ENCODE results near the gene TIGD7. TPM values are rescaled to one million over a fixed set of nuclear protein-coding genes. Genes with fewer than 3 reads are reported as not detected.

Gene TIGD7
- 1 to 10 TPM; 5.1 to 5.2 TPM for total RNA-seq
- 4.9 TPM for polyA plus RNA-seq

GRCh38 chr16:3305109-3306068, at the start of gene TIGD7, which contains the start of gene ZNF75A:
Gene TIGD7, minus strand, starts transcription at chr16:3305430. Its CDS starts 4,816 bp downstream, at chr16:3300614.
Gene ZNF75A, plus strand, starts transcription at chr16:3305497. Its CDS starts 2,932 bp downstream, at chr16:3308429.
- Histone ChIP-seq H3K4me3 (ENCODE audit: low read length) (peak within 1 kb of the TSS; percentile 72), H3K36me3 (ENCODE audit: insufficient read depth, low read length) (peaks cover 14% of the 10 kb centered on the region), H3K9me3 (ENCODE audit: low read length) (peaks cover 20% of the 10 kb centered on the region), H3K4me1 (ENCODE audit: insufficient read depth, low read length) (peaks cover 18% of the 10 kb centered on the region), H3K27ac (ENCODE audit: low read depth, low read length) (peak within 1 kb of the TSS; percentile 82), H3K27me3 (ENCODE audit: insufficient read depth, low read length, poor library complexity, severe bottlenecking) (no peaks in the 10 kb centered on the region)
- Mint-ChIP-seq H3K4me1 (peaks cover 16 to 38% (median 24%) of the 10 kb centered on the region in 3 donors), H3K27ac (peak within 1 kb of the TSS; percentile 63 to 90 (median 86)), H3K9me3 (peaks cover 17 to 53% (median 47%) of the 10 kb centered on the region in 5 donors), H3K36me3 (peaks cover 21 to 58% (median 50%) of the 10 kb centered on the region in 3 donors), H3K4me3 (peak within 1 kb of the TSS; percentile 79 to 93 (median 85)), H3K27me3 (no peaks in the 10 kb centered on the region)
- POLR2A ChIA-PET = interaction anchor here (0.6 to 3.0 kb wide), 10 partner anchors 11 to 455 kb away, joined by 3 to 21 read pairs (median 4); partner anchors contain the start of genes CLUAP1, ZNF174, ZNF263 and ZSCAN32
- DNase-seq = peak; percentile 68 to 90 (median 83)
- CTCF ChIA-PET = interaction anchor here (0.9 to 1.8 kb wide), 5 partner anchors 12 to 95 kb away, joined by 3 to 6 read pairs (median 3); partner anchors contain the start of genes ZNF174, ZNF263 and ZSCAN32

- no peaks in the 10 kb centered on the region for H3K27me3 ChIP-seq (ENCODE audit: insufficient read depth, low read length, poor library complexity, severe bottlenecking)
- no peak for DNase-seq
- ChIA-PET CTCF (no interaction called here), POLR2A (no interaction called here)
- H3K4me1 ChIP-seq (ENCODE audit: insufficient read depth, low read length) = no peaks in the 10 kb centered on the region
- peaks cover 2 to 4% (median 4%) of the 10 kb centered on the region in 3 donors for H3K4me1 Mint-ChIP-seq
- H3K27me3 Mint-ChIP-seq = peaks cover 0 to 3% of the 10 kb centered on the region in 2 donors
- H3K9me3 Mint-ChIP-seq = peaks cover 0 to 2% (median 0%) of the 10 kb centered on the region in 5 donors
- H3K9me3 ChIP-seq (ENCODE audit: low read length) = no peaks in the 10 kb centered on the region
- peaks cover 0 to 4% (median 0%) of the 10 kb centered on the region in 3 donors for H3K36me3 Mint-ChIP-seq
- H3K36me3 ChIP-seq (ENCODE audit: insufficient read depth, low read length) = no peaks in the 10 kb centered on the region
- H3K27ac Mint-ChIP-seq = no peak overlapping the region
- no peak overlapping the region for H3K4me3 ChIP-seq (ENCODE audit: low read length)
- no peak overlapping the region for H3K4me3 Mint-ChIP-seq
- H3K27ac ChIP-seq (ENCODE audit: low read depth, low read length) = no peak overlapping the region
These were observed 43.9 kb upstream of the TIGD7 start for GRCh38 chr16:3349175-3349574.

GRCh38 chr16:3348547-3349167, 43.4 kb upstream of the TIGD7 start:
- Mint-ChIP-seq H3K4me3 (no peak overlapping the region), H3K9me3 (peaks cover 0 to 1% (median 0%) of the 10 kb centered on the region in 5 donors), H3K36me3 (peaks cover 0 to 4% (median 0%) of the 10 kb centered on the region in 3 donors), H3K27me3 (peaks cover 0 to 3% of the 10 kb centered on the region in 2 donors), H3K4me1 (peaks cover under 1 to 2% (median 2%) of the 10 kb centered on the region in 3 donors), H3K27ac (no peak overlapping the region)
- ChIA-PET CTCF (no interaction called here), POLR2A (no interaction called here)
- no peaks in the 10 kb centered on the region for H3K9me3 ChIP-seq (ENCODE audit: low read length)
- no peak overlapping the region for H3K4me3 ChIP-seq (ENCODE audit: low read length)
- H3K27ac ChIP-seq (ENCODE audit: low read depth, low read length) = no peak overlapping the region
- no peaks in the 10 kb centered on the region for H3K4me1 ChIP-seq (ENCODE audit: insufficient read depth, low read length)
- H3K27me3 ChIP-seq (ENCODE audit: insufficient read depth, low read length, poor library complexity, severe bottlenecking) = no peaks in the 10 kb centered on the region
- H3K36me3 ChIP-seq (ENCODE audit: insufficient read depth, low read length) = no peaks in the 10 kb centered on the region
- DNase-seq = no peak

- no peaks in the 10 kb centered on the region for H3K4me1 Mint-ChIP-seq
- H3K27me3 ChIP-seq (ENCODE audit: insufficient read depth, low read length, poor library complexity, severe bottlenecking) = no peaks in the 10 kb centered on the region
- no peaks in the 10 kb centered on the region for H3K9me3 ChIP-seq (ENCODE audit: low read length)
- H3K4me3 Mint-ChIP-seq = no peak overlapping the region
- H3K36me3 Mint-ChIP-seq = peaks cover 0 to 4% (median 0%) of the 10 kb centered on the region in 3 donors
- ChIA-PET POLR2A (no interaction called here), CTCF (no interaction called here)
- H3K27ac ChIP-seq (ENCODE audit: low read depth, low read length) = no peak overlapping the region
- no peaks in the 10 kb centered on the region for H3K36me3 ChIP-seq (ENCODE audit: insufficient read depth, low read length)
- H3K27me3 Mint-ChIP-seq = peaks cover 0 to 2% of the 10 kb centered on the region in 2 donors
- no peak overlapping the region for H3K27ac Mint-ChIP-seq
- no peak overlapping the region for H3K4me3 ChIP-seq (ENCODE audit: low read length)
- no peaks in the 10 kb centered on the region for H3K4me1 ChIP-seq (ENCODE audit: insufficient read depth, low read length)
- no peaks in the 10 kb centered on the region for H3K9me3 Mint-ChIP-seq
- no peak for DNase-seq
These were observed 42.4 kb upstream of the TIGD7 start for GRCh38 chr16:3347586-3347985.

GRCh38 chr16:3346041-3346440, 40.8 kb upstream of the TIGD7 start:
- no peak overlapping the region for H3K27ac ChIP-seq (ENCODE audit: low read depth, low read length)
- H3K27me3 ChIP-seq (ENCODE audit: insufficient read depth, low read length, poor library complexity, severe bottlenecking) = no peaks in the 10 kb centered on the region
- ChIA-PET CTCF (no interaction called here), POLR2A (no interaction called here)
- no peaks in the 10 kb centered on the region for H3K4me1 ChIP-seq (ENCODE audit: insufficient read depth, low read length)
- no peak overlapping the region for H3K4me3 Mint-ChIP-seq
- H3K9me3 Mint-ChIP-seq = no peaks in the 10 kb centered on the region
- no peaks in the 10 kb centered on the region for H3K36me3 ChIP-seq (ENCODE audit: insufficient read depth, low read length)
- H3K4me3 ChIP-seq (ENCODE audit: low read length) = no peak overlapping the region
- H3K27ac Mint-ChIP-seq = no peak overlapping the region
- no peaks in the 10 kb centered on the region for H3K9me3 ChIP-seq (ENCODE audit: low read length)
- no peaks in the 10 kb centered on the region for H3K4me1 Mint-ChIP-seq
- DNase-seq = no peak
- H3K36me3 Mint-ChIP-seq = peaks cover 0 to 4% (median 0%) of the 10 kb centered on the region in 3 donors
- H3K27me3 Mint-ChIP-seq = peaks cover 4 to 12% of the 10 kb centered on the region in 2 donors

GRCh38 chr16:3328643-3329042, 23.4 kb upstream of the TIGD7 start:
- no peak overlapping the region for H3K27ac Mint-ChIP-seq
- H3K36me3 ChIP-seq (ENCODE audit: insufficient read depth, low read length) = no peaks in the 10 kb centered on the region
- CTCF ChIA-PET = interaction anchor here (1.4 kb wide), 1 partner anchor 13 kb away, joined by 3 read pairs; no protein-coding TSS in a partner anchor

GRCh38 chr16:3328104-3328503, 22.9 kb upstream of the TIGD7 start:
- Mint-ChIP-seq H3K27me3 (no peaks in the 10 kb centered on the region), H3K9me3 (peaks cover 5 to 42% (median 20%) of the 10 kb centered on the region in 5 donors), H3K27ac (no peak overlapping the region), H3K4me3 (no peak overlapping the region), H3K4me1 (no peaks in the 10 kb centered on the region), H3K36me3 (peaks cover 0 to 28% (median 1%) of the 10 kb centered on the region in 3 donors)
- CTCF ChIA-PET = interaction anchor here (1.4 kb wide), 1 partner anchor 13 kb away, joined by 3 read pairs; no protein-coding TSS in a partner anchor
- H3K27ac ChIP-seq (ENCODE audit: low read depth, low read length) = no peak overlapping the region
- H3K9me3 ChIP-seq (ENCODE audit: low read length) = peaks cover 2% of the 10 kb centered on the region
- no peaks in the 10 kb centered on the region for H3K36me3 ChIP-seq (ENCODE audit: insufficient read depth, low read length)
- no peak overlapping the region for H3K4me3 ChIP-seq (ENCODE audit: low read length)
- no peaks in the 10 kb centered on the region for H3K4me1 ChIP-seq (ENCODE audit: insufficient read depth, low read length)
- POLR2A ChIA-PET = no interaction called here
- no peak for DNase-seq
- H3K27me3 ChIP-seq (ENCODE audit: insufficient read depth, low read length, poor library complexity, severe bottlenecking) = no peaks in the 10 kb centered on the region

More at GRCh38 chr16:3328643-3329042, 23.4 kb upstream of the TIGD7 start:
- Mint-ChIP-seq H3K27me3 (no peaks in the 10 kb centered on the region), H3K4me3 (no peak overlapping the region), H3K4me1 (no peaks in the 10 kb centered on the region), H3K9me3 (peaks cover 3 to 39% (median 16%) of the 10 kb centered on the region in 5 donors), H3K36me3 (peaks cover 0 to 31% (median 3%) of the 10 kb centered on the region in 3 donors)
- DNase-seq = no peak
- Histone ChIP-seq H3K4me3 (ENCODE audit: low read length) (no peak overlapping the region), H3K27me3 (ENCODE audit: insufficient read depth, low read length, poor library complexity, severe bottlenecking) (no peaks in the 10 kb centered on the region), H3K27ac (ENCODE audit: low read depth, low read length) (no peak overlapping the region), H3K4me1 (ENCODE audit: insufficient read depth, low read length) (no peaks in the 10 kb centered on the region), H3K9me3 (ENCODE audit: low read length) (no peaks in the 10 kb centered on the region)
- POLR2A ChIA-PET = no interaction called here

Data from CD8-positive, alpha-beta memory T cell (primary cell).